Measurements from ENCODE around the gene CYP2C18. TPM values are rescaled to one million over a fixed set of nuclear protein-coding genes. Genes with fewer than 3 reads are reported as not detected.
"Not testable (repeated sequence)": the region's sequence is repeated elsewhere in the genome, so short reads cannot be mapped to it uniquely, and the experiment has no call there.

Gene CYP2C18
- total RNA-seq: 0.57 and 0.64 TPM in 2 replicates

DNA sequence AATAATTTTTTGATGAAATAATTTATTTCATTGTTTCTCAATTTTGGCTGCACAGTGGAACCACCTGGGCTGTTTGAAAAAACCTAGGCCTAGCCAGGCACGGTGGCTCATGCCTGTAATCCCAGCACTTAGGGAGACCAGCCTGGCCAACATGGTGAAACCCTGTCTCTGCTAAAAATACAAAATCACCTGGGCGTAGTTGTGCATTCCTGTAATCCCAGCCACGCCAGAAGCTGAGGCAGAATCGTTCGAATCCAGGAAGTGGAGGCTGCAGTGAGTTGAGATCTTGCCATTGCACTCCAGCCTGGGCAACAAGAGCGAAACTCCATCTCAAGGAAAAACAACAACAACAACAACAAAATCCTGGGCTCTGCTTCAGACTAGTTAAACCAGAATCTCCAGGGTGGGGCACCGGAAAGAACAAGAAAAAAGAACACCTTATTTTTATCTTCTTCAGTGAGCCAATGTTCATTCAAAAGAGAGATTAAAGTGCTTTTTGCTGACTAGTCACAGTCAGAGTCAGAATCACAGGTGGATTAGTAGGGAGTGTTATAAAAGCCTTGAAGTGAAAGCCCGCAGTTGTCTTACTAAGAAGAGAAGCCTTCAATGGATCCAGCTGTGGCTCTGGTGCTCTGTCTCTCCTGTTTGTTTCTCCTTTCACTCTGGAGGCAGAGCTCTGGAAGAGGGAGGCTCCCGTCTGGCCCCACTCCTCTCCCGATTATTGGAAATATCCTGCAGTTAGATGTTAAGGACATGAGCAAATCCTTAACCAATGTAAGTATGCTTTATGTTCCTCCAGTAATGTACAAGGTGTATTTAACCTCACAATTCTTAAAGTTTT is at the start of gene CYP2C18:
Gene CYP2C18, plus strand, starts transcription at position 516 of the 841 bp plus-strand sequence. Its CDS starts 91 bp downstream, at position 607.
- Mint-ChIP-seq H3K36me3 (ENCODE audit: low read depth) (no peaks in the 10 kb centered on the region), H3K4me3 (ENCODE audit: low read depth) (no peak within 1 kb of the TSS), H3K9me3 (peaks cover 4% of the 10 kb centered on the region), H3K27me3 (ENCODE audit: low read depth) (no peaks in the 10 kb centered on the region), H3K27ac (no peak within 1 kb of the TSS), H3K4me1 (ENCODE audit: low read depth) (no peaks in the 10 kb centered on the region)
- intact Hi-C loops (cut with micrococcal nuclease): no loop called here
- no peak for DNase-seq (ENCODE audit: low spot score)

GRCh38 chr10:94638097-94638496 is 45.4 kb upstream of the CYP2C18 start:
- DNase-seq (ENCODE audit: low spot score); H3K27ac Mint-ChIP-seq; intact Hi-C loops (cut with micrococcal nuclease); H3K4me1 Mint-ChIP-seq (ENCODE audit: low read depth); H3K4me3 Mint-ChIP-seq (ENCODE audit: low read depth); H3K27me3 Mint-ChIP-seq (ENCODE audit: low read depth): not testable (repeated sequence)
- Mint-ChIP-seq H3K36me3 (ENCODE audit: low read depth) (peaks cover 12% of the 10 kb centered on the region), H3K9me3 (peaks cover 25% of the 10 kb centered on the region)

- intact Hi-C loops (cut with micrococcal nuclease): no loop called here
- no peak overlapping the region for H3K27ac Mint-ChIP-seq
- H3K27me3 Mint-ChIP-seq (ENCODE audit: low read depth): no peaks in the 10 kb centered on the region
- H3K4me3 Mint-ChIP-seq (ENCODE audit: low read depth): no peak overlapping the region
- peaks cover 25% of the 10 kb centered on the region for H3K9me3 Mint-ChIP-seq
- no peaks in the 10 kb centered on the region for H3K4me1 Mint-ChIP-seq (ENCODE audit: low read depth)
- peaks cover 12% of the 10 kb centered on the region for H3K36me3 Mint-ChIP-seq (ENCODE audit: low read depth)
- DNase-seq (ENCODE audit: low spot score): no peak
These were observed 43.6 kb upstream of the CYP2C18 start for GRCh38 chr10:94639902-94640301.

DNA sequence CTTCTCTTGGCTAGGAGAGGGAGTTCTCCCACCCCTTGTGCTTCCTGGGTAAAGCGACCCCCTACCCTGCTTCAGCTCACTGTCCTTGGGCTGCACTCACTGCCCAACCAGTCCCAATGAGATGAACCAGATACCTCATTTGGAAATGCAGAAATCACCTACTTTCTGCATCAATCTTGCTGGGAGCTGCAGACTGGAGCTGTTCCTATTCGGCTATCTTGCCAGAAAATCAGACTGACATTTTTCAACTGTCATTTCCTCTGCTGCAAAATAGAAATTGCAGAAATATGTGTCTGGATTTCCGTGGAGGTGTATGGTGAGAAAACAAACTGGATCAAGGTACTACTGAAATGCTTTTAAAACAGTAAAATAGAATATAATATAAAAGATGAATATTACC is 43.0 kb upstream of the CYP2C18 start:
- DNase-seq (ENCODE audit: low spot score): no peak
- H3K4me1 Mint-ChIP-seq (ENCODE audit: low read depth): no peaks in the 10 kb centered on the region
- H3K27me3 Mint-ChIP-seq (ENCODE audit: low read depth): no peaks in the 10 kb centered on the region
- H3K36me3 Mint-ChIP-seq (ENCODE audit: low read depth): peaks cover 12% of the 10 kb centered on the region
- intact Hi-C loops (cut with micrococcal nuclease): no loop called here
- peaks cover 25% of the 10 kb centered on the region for H3K9me3 Mint-ChIP-seq
- H3K27ac Mint-ChIP-seq: no peak overlapping the region
- H3K4me3 Mint-ChIP-seq (ENCODE audit: low read depth): no peak overlapping the region

GRCh38 chr10:94641480-94641879 is 42.0 kb upstream of the CYP2C18 start:
- intact Hi-C loops (cut with micrococcal nuclease): no loop called here
- Mint-ChIP-seq H3K4me3 (ENCODE audit: low read depth) (no peak overlapping the region), H3K27me3 (ENCODE audit: low read depth) (no peaks in the 10 kb centered on the region), H3K4me1 (ENCODE audit: low read depth) (no peaks in the 10 kb centered on the region), H3K9me3 (peaks cover 25% of the 10 kb centered on the region), H3K27ac (no peak overlapping the region), H3K36me3 (ENCODE audit: low read depth) (peaks cover 12% of the 10 kb centered on the region)
- no peak for DNase-seq (ENCODE audit: low spot score)

GRCh38 chr10:94644352-94644751 is 39.2 kb upstream of the CYP2C18 start:
- H3K4me1 Mint-ChIP-seq (ENCODE audit: low read depth): no peaks in the 10 kb centered on the region
- no peaks in the 10 kb centered on the region for H3K27me3 Mint-ChIP-seq (ENCODE audit: low read depth)
- no peak overlapping the region for H3K27ac Mint-ChIP-seq
- no peak for DNase-seq (ENCODE audit: low spot score)
- H3K4me3 Mint-ChIP-seq (ENCODE audit: low read depth): no peak overlapping the region
- intact Hi-C loops (cut with micrococcal nuclease): no loop called here
- H3K36me3 Mint-ChIP-seq (ENCODE audit: low read depth): peaks cover 2% of the 10 kb centered on the region
- H3K9me3 Mint-ChIP-seq: peaks cover 2% of the 10 kb centered on the region

GRCh38 chr10:94645285-94645684 is 38.2 kb upstream of the CYP2C18 start:
- intact Hi-C loops (cut with micrococcal nuclease): no loop called here
- Mint-ChIP-seq H3K27ac (no peak overlapping the region), H3K27me3 (ENCODE audit: low read depth) (no peaks in the 10 kb centered on the region), H3K36me3 (ENCODE audit: low read depth) (no peaks in the 10 kb centered on the region), H3K4me3 (ENCODE audit: low read depth) (no peak overlapping the region), H3K9me3 (no peaks in the 10 kb centered on the region), H3K4me1 (ENCODE audit: low read depth) (no peaks in the 10 kb centered on the region)
- no peak for DNase-seq (ENCODE audit: low spot score)

DNA sequence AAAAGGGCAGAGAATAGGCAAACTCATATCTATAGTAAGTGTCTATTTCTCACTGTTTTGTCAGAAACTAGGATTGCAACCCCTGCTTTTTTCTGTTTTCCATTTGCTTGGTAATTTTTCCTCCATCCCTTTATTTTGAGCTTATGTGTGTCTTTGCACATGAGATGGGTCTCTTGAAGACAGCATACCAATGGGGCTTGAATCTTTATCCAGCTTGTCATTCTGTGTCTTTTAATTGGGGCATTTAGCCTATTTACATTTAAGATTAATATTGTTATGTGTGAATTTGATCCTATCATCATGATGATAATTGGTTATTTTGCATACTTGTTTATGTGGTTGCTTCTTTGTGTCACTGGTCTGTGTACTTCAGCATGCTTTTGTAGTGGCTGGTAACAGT is 28.3 kb upstream of the CYP2C18 start:
- H3K27me3 Mint-ChIP-seq (ENCODE audit: low read depth); H3K9me3 Mint-ChIP-seq; intact Hi-C loops (cut with micrococcal nuclease); H3K36me3 Mint-ChIP-seq (ENCODE audit: low read depth); H3K4me3 Mint-ChIP-seq (ENCODE audit: low read depth); H3K27ac Mint-ChIP-seq; H3K4me1 Mint-ChIP-seq (ENCODE audit: low read depth); DNase-seq (ENCODE audit: low spot score): not testable (repeated sequence)

GRCh38 chr10:94663061-94663460 is 20.5 kb upstream of the CYP2C18 start:
- H3K36me3 Mint-ChIP-seq (ENCODE audit: low read depth); H3K4me3 Mint-ChIP-seq (ENCODE audit: low read depth); H3K27ac Mint-ChIP-seq; DNase-seq (ENCODE audit: low spot score); H3K9me3 Mint-ChIP-seq; H3K27me3 Mint-ChIP-seq (ENCODE audit: low read depth); intact Hi-C loops (cut with micrococcal nuclease); H3K4me1 Mint-ChIP-seq (ENCODE audit: low read depth): not testable (repeated sequence)

DNA sequence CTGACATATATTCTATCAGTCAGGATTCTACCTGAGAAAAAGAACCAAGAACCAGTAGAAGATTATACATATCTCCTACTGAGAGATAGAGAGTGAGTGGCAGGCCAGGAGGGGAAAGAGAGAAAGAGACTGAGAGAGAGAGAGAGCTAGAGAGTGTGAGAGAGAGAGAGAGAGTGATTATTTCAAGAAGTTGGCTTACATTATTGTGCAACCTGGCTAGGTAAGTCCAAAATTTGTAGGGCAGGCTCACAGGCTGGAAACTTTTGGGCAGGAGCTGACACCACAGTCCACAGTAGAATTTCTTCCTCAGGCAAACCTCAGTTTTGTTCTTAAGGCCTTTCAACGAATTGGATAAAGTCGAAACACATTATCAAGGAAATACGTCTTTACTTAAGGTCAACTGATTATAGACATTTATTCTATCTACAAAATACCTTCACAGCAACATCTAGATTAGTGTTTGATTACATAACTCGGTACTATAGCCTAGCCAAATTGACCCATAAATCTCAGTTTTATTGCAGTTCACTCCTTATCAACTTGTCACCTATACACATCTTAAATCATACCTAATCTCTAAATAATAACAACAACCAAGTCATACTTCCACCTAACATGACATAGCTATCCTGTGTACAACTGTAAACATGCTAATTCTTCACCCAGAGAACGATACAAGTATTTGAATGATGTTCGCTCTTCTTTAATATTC is 17.0 kb upstream of the CYP2C18 start:
- Mint-ChIP-seq H3K4me1 (ENCODE audit: low read depth) (no peaks in the 10 kb centered on the region), H3K27me3 (ENCODE audit: low read depth) (no peaks in the 10 kb centered on the region), H3K9me3 (no peaks in the 10 kb centered on the region), H3K4me3 (ENCODE audit: low read depth) (no peak overlapping the region), H3K27ac (no peak overlapping the region), H3K36me3 (ENCODE audit: low read depth) (no peaks in the 10 kb centered on the region)
- no peak for DNase-seq (ENCODE audit: low spot score)
- intact Hi-C loops (cut with micrococcal nuclease): no loop called here

DNA sequence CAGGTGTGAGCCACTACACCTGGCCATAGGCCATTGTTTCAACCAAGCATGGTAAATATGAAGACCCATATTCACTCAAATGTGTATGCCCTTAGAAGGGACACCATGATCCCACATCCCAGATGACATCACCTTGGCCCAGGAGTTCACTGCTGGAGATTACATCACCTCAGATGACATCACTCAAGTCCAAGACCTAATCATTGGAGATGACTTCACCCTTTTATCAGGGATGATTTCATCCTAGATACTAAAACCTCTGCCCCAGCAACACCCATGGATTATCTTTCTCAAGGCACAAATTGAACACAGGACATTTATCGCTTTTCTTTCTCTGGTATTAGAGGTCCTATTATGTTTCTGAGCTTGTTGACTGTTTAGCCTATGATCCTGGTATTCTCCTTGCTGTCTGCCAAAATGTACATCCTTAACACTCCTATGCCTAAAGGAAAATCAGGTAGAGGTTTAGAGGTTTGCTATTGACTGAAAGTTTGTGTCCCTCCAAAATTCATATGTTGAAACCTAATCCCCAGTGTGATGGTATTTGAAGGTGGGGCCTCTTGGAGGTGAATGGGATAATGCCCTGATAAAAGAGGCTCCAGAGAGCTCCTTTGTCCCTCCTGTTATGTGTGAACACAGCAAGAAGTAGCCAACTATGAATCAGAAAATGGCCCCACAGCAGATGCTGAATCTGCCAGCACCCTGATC is 9.8 kb upstream of the CYP2C18 start:
- Mint-ChIP-seq H3K4me3 (ENCODE audit: low read depth) (no peak overlapping the region), H3K27me3 (ENCODE audit: low read depth) (no peaks in the 10 kb centered on the region), H3K36me3 (ENCODE audit: low read depth) (no peaks in the 10 kb centered on the region), H3K9me3 (no peaks in the 10 kb centered on the region), H3K4me1 (ENCODE audit: low read depth) (no peaks in the 10 kb centered on the region), H3K27ac (no peak overlapping the region)
- DNase-seq (ENCODE audit: low spot score): no peak
- intact Hi-C loops (cut with micrococcal nuclease): no loop called here

DNA sequence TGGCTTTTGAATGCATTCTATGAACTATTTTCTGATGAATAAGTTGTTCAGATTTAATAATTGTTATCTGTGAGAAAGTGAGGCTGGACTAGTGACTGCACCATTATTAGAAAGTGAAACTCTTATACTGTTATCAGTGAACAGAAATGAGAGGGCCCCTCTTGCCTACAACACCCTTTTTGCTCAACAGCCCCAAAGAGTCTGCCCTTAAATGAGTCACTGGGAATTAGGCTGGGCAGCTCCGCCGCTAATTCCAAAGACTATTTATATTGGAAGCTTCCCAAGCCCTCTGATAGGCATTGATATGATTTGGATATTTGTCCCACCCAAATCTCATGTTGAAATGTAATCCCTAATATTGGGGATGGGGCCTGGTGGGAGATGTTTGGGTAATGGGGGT is 7.0 kb upstream of the CYP2C18 start:
- Mint-ChIP-seq H3K4me1 (ENCODE audit: low read depth) (no peaks in the 10 kb centered on the region), H3K27me3 (ENCODE audit: low read depth) (no peaks in the 10 kb centered on the region), H3K36me3 (ENCODE audit: low read depth) (no peaks in the 10 kb centered on the region), H3K4me3 (ENCODE audit: low read depth) (no peak overlapping the region), H3K9me3 (no peaks in the 10 kb centered on the region), H3K27ac (no peak overlapping the region)
- DNase-seq (ENCODE audit: low spot score): no peak
- intact Hi-C loops (cut with micrococcal nuclease): no loop called here

- intact Hi-C loops (cut with micrococcal nuclease): no loop called here
- Mint-ChIP-seq H3K9me3 (no peaks in the 10 kb centered on the region), H3K4me3 (ENCODE audit: low read depth) (no peak overlapping the region), H3K36me3 (ENCODE audit: low read depth) (no peaks in the 10 kb centered on the region), H3K27me3 (ENCODE audit: low read depth) (no peaks in the 10 kb centered on the region), H3K27ac (no peak overlapping the region), H3K4me1 (ENCODE audit: low read depth) (no peaks in the 10 kb centered on the region)
- DNase-seq (ENCODE audit: low spot score): no peak
These were observed 5.8 kb upstream of the CYP2C18 start for GRCh38 chr10:94677691-94678090.
